ENCODE measurements around the gene TTC17. TPM values are rescaled to one million over a fixed set of nuclear protein-coding genes. Genes with fewer than 3 reads are reported as not detected.

TTC17 gene
- total RNA-seq, 2 donors from 2014 or later: 71.4 to 87.3 TPM

- Histone ChIP-seq H3K9me3 (no peaks in the 10 kb centered on the region), H3K27me3 (replicated peaks; ENCODE audit: insufficient read depth) (no peaks in the 10 kb centered on the region), H3K36me3 (no peaks in the 10 kb centered on the region), H3K27ac (no peak overlapping the region), H3K4me1 (replicated peaks) (no peaks in the 10 kb centered on the region), H3K4me3 (no peak overlapping the region)
- no peak for DNase-seq (ENCODE audit: low spot score)
- intact Hi-C loops (cut with DNase I): no loop called here
- 82% methylated on average over 6 of the region's 6 CpGs for WGBS
- no peak for TF ChIP-seq POLR2A (IDR thresholded peaks at IDR 0.05)
- TF ChIP-seq POLR2AphosphoS5 (IDR thresholded peaks at IDR 0.05): no peak
- TF ChIP-seq CTCF (IDR thresholded peaks at IDR 0.05): no peak
Observed at GRCh38 chr11:43515090-43515489, 156.4 kb downstream of the TTC17 start.

- intact Hi-C loops (cut with DNase I): no loop called here
- Histone ChIP-seq H3K27me3 (replicated peaks; ENCODE audit: insufficient read depth) (no peaks in the 10 kb centered on the region), H3K27ac (no peak overlapping the region), H3K4me3 (no peak overlapping the region), H3K36me3 (no peaks in the 10 kb centered on the region), H3K9me3 (no peaks in the 10 kb centered on the region), H3K4me1 (replicated peaks) (no peaks in the 10 kb centered on the region)
- TF ChIP-seq POLR2AphosphoS5 (IDR thresholded peaks at IDR 0.05) (no peak), CTCF (IDR thresholded peaks at IDR 0.05) (no peak), POLR2A (IDR thresholded peaks at IDR 0.05) (no peak)
- no peak for DNase-seq (ENCODE audit: low spot score)
- WGBS: 25% methylated on average over 8 of the region's 8 CpGs
Observed at GRCh38 chr11:43516316-43516850, 157.7 kb downstream of the TTC17 start.

- no peak for DNase-seq (ENCODE audit: low spot score)
- H3K4me3 ChIP-seq: no peak overlapping the region
- intact Hi-C loops (cut with DNase I): no loop called here
- no peaks in the 10 kb centered on the region for H3K9me3 ChIP-seq
- H3K27me3 ChIP-seq (replicated peaks; ENCODE audit: insufficient read depth): no peaks in the 10 kb centered on the region
- no peaks in the 10 kb centered on the region for H3K4me1 ChIP-seq (replicated peaks)
- no peak overlapping the region for H3K27ac ChIP-seq
- no peaks in the 10 kb centered on the region for H3K36me3 ChIP-seq
- TF ChIP-seq POLR2A (IDR thresholded peaks at IDR 0.05) (no peak), CTCF (IDR thresholded peaks at IDR 0.05) (no peak), POLR2AphosphoS5 (IDR thresholded peaks at IDR 0.05) (no peak)
- WGBS: 91% methylated on average over 2 of the region's 2 CpGs
Observed at GRCh38 chr11:43517518-43517917, 158.8 kb downstream of the TTC17 start.

- Histone ChIP-seq H3K4me3 (no peak overlapping the region), H3K27ac (no peak overlapping the region), H3K9me3 (no peaks in the 10 kb centered on the region), H3K4me1 (replicated peaks) (no peaks in the 10 kb centered on the region), H3K27me3 (replicated peaks; ENCODE audit: insufficient read depth) (no peaks in the 10 kb centered on the region), H3K36me3 (no peaks in the 10 kb centered on the region)
- intact Hi-C loops (cut with DNase I): no loop called here
- TF ChIP-seq POLR2A (IDR thresholded peaks at IDR 0.05): no peak
- DNase-seq (ENCODE audit: low spot score): no peak
- WGBS: 65% methylated on average over 9 of the region's 9 CpGs
Observed at GRCh38 chr11:43518408-43519160, 159.9 kb downstream of the TTC17 start.

GRCh38 chr11:43521471-43521870 is 162.8 kb downstream of the TTC17 start:
- H3K4me3 ChIP-seq: no peak overlapping the region
- 89% methylated on average over 14 of the region's 15 CpGs for WGBS
- no peaks in the 10 kb centered on the region for H3K36me3 ChIP-seq
- H3K27ac ChIP-seq: no peak overlapping the region
- no peaks in the 10 kb centered on the region for H3K4me1 ChIP-seq (replicated peaks)
- H3K27me3 ChIP-seq (replicated peaks; ENCODE audit: insufficient read depth): no peaks in the 10 kb centered on the region
- TF ChIP-seq CTCF (IDR thresholded peaks at IDR 0.05) (no peak), POLR2AphosphoS5 (IDR thresholded peaks at IDR 0.05) (no peak), POLR2A (IDR thresholded peaks at IDR 0.05) (no peak)
- H3K9me3 ChIP-seq: no peaks in the 10 kb centered on the region
- no peak for DNase-seq (ENCODE audit: low spot score)
- intact Hi-C loops (cut with DNase I): no loop called here
